Memory B cell (primary cell): Measurements from ENCODE around the gene RSPO4.

Source experiments
- ATAC-seq: fragments of 150-1000 bp; cut with Tn5 transposase; 2 replicates; pipeline ENCODE4 v1.10.0; 2021; ENCODE audit warnings: low read depth, mild to moderate bottlenecking, moderate library complexity
- DNase-seq, 2 donors: peaks; one replicate each; pipeline ENCODE4 v3.0.0; 2022; ENCODE audit warnings: low spot score in 2 of 2
- H3K27ac Mint-ChIP-seq: one replicate; pipeline ENCODE4 v1.8.0; 2022; ENCODE audit warnings: mild to moderate bottlenecking, moderate library complexity, mixed read lengths
- H3K27me3 Mint-ChIP-seq: one replicate; pipeline ENCODE4 v1.8.0; 2022; ENCODE audit warnings: mixed read lengths
- H3K36me3 Mint-ChIP-seq: one replicate; pipeline ENCODE4 v1.8.0; 2022; ENCODE audit warnings: mild to moderate bottlenecking, mixed read lengths
- H3K4me1 Mint-ChIP-seq: one replicate; pipeline ENCODE4 v1.8.0; 2022; ENCODE audit warnings: mixed read lengths
- H3K4me3 Mint-ChIP-seq: one replicate; pipeline ENCODE4 v1.8.0; 2022; ENCODE audit warnings: mild to moderate bottlenecking, moderate library complexity, mixed read lengths
- H3K9me3 Mint-ChIP-seq: one replicate; pipeline ENCODE4 v1.8.0; 2022; ENCODE audit warnings: mixed read lengths

Gene RSPO4

DNA sequence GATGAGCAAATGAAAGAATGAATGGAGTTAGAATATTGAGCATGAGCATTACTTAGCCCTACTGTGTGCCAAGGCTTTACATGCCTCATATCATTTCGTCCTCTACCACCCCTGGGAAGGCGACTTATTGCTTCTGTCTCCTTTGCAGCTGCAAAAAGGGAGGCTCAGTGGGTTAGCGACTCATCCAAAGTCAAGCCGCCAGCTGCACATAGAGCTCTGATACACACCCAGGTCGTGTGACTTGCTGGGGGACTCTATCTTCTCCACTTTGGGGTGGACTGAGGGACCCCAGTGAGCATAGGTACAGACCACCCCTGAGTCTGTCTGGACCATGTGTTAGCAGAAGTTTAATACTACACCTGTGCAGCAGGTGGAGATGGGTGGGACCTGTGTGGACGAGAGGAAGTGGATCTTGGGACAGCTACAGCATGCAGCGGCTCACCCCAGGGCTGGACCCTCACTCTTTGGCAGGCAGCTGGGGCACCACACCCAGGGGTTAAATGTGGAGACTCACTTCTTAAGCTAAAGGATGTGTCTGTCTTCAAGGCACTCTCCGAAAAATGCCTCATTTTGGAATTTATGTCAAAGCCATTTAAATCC is 49.8 kb downstream of the RSPO4 start:
- Mint-ChIP-seq H3K4me1 (peaks cover 3% of the 10 kb centered on the region), H3K27me3 (peaks cover 35% of the 10 kb centered on the region), H3K36me3 (no peaks in the 10 kb centered on the region), H3K27ac (no peak overlapping the region), H3K9me3 (peaks cover 7% of the 10 kb centered on the region), H3K4me3 (no peak overlapping the region)
- DNase-seq (no peak), ATAC-seq (no peak)

DNA sequence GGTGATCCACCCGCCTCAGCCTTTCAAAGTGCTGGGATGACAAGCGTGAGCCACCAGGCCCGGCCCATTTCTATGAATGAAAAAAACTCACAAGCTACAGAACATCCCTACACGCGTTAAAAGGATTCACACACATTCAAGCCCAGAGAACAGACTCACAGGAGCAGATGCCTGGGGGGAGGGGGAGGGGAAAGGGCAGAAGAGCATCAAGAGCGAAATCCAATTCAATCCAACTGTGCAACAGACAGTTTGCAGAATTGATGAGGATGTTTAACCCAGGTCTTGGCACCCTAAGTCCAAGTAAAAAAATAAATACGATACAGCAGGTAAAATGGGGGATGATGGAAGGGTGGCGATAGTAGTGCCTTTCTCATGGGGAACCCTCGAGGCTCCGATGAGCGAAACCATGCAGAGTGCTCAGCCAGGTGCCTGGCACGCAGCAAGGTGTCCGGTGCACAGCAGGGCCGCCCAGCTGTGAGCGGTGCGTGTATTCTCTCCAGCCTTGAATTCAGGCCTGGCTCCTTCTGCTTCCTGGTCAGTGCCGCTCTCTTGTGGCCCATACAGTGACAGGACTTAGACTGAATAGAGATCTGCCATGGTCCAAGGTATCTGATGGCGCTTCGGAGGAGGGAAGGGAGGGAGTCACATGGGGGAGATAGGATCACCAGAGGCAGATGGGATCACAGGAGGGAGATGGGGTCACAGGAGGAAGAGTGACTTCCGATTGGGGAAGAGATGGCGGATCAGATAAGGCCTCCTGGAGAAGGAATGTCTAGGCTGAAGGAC is 50.5 kb downstream of the RSPO4 start:
- ATAC-seq = no peak
- H3K27me3 Mint-ChIP-seq = peaks cover 35% of the 10 kb centered on the region
- DNase-seq = no peak
- H3K27ac Mint-ChIP-seq = no peak overlapping the region
- no peak overlapping the region for H3K4me3 Mint-ChIP-seq
- peaks cover 3% of the 10 kb centered on the region for H3K4me1 Mint-ChIP-seq
- H3K9me3 Mint-ChIP-seq = peaks cover 7% of the 10 kb centered on the region
- no peaks in the 10 kb centered on the region for H3K36me3 Mint-ChIP-seq

DNA sequence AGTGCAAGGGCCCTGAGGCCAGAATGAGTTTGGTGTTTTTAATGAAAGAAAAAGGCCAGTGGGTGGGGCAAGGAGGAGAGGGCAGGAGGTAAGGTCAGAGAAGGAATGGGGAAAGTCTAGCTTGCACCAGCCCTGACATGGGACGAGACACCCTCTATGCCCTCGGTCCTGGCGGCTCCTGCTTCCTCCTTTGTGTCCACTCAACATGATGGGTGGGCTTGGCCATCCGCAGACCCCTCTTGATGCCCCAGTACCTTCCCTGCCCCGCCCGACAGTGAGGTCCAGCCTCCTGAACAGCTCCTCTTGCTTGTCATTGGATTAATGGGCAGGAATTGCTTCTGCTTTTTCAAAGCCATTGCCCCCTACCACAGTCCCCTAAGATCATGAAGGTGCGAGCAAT is 52.4 kb downstream of the RSPO4 start:
- H3K4me3 Mint-ChIP-seq = no peak overlapping the region
- H3K27ac Mint-ChIP-seq = no peak overlapping the region
- DNase-seq = no peak
- H3K27me3 Mint-ChIP-seq = peaks cover 34% of the 10 kb centered on the region
- no peaks in the 10 kb centered on the region for H3K4me1 Mint-ChIP-seq
- H3K9me3 Mint-ChIP-seq = peaks cover 7% of the 10 kb centered on the region
- ATAC-seq = no peak
- no peaks in the 10 kb centered on the region for H3K36me3 Mint-ChIP-seq

DNA sequence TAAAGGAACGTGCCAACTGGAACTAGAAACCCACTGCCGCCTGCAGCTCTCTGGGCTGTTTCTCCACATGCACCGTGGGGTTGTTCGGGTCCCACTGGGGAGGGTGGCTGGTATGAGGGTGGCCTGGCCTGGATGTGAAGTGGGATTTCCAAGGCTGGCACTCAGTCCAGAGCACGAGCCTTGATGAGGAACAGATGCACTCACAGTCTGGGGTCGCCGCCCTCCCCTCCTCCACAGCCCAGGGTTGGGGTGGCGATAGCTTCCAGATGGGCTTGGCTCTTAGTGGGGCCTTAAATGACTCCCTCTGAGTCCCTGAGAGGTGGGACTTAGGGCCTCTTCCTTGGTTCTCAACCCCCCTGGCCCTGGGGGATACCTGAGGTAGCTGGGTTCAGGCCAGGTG is 55.3 kb downstream of the RSPO4 start:
- no peak for DNase-seq
- H3K27ac Mint-ChIP-seq = no peak overlapping the region
- no peak overlapping the region for H3K4me3 Mint-ChIP-seq
- H3K9me3 Mint-ChIP-seq = peaks cover 7% of the 10 kb centered on the region
- peaks cover 27% of the 10 kb centered on the region for H3K27me3 Mint-ChIP-seq
- no peak for ATAC-seq
- H3K4me1 Mint-ChIP-seq = no peaks in the 10 kb centered on the region
- H3K36me3 Mint-ChIP-seq = no peaks in the 10 kb centered on the region

DNA sequence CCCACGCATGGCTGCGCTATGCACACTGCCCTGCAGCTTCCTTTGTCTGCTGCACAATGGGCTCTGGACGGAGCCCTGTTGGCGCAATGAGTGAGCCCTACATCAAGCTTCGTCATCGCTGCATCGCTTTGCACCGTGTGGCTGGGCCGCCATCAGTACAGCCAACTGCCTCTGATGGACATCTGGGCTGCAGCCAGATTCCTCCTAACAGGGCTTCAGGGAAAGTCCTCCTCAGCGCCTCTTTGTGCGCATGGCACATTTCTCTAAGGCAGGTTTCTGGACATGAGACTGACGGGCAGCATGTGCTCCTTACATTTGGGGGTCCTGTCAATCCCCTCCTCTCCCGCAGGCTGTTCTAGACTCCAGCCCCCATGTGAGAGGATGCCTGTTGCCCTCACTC is 56.3 kb downstream of the RSPO4 start:
- Mint-ChIP-seq H3K36me3 (no peaks in the 10 kb centered on the region), H3K27me3 (peaks cover 24% of the 10 kb centered on the region), H3K9me3 (peaks cover 7% of the 10 kb centered on the region), H3K27ac (no peak overlapping the region), H3K4me1 (no peaks in the 10 kb centered on the region), H3K4me3 (no peak overlapping the region)
- ATAC-seq = no peak
- no peak for DNase-seq

DNA sequence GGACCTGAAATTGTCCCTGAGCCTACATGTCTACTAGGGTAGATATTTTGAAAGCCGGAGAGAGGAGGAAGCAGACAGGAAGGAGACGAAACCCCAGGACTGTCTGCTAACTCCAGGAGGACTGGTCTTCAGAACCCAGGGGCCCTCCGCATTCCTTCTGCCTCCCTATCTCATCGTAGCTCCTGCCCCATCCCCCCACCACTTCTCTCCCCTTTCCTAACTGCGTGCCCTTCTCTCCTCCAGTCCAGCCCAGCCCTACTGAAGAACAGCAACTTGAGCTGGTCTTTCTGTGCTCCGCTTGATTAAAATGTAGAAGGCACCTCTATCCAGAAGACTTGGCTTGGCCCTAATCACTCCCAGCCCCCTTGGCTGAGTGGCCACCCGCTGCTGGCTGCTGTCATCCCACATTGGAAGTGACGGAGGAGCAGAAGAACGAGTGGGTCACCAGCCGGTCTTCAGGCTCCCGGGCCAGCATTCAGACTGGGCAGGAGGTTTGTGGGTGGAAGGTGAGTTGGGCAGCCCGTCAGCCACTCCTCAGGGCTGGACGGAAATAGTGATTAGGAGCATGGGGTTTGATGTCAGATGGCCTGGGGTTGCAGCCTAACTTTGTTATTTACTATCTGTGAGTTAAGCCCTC is 57.2 kb downstream of the RSPO4 start:
- no peak for ATAC-seq

DNA sequence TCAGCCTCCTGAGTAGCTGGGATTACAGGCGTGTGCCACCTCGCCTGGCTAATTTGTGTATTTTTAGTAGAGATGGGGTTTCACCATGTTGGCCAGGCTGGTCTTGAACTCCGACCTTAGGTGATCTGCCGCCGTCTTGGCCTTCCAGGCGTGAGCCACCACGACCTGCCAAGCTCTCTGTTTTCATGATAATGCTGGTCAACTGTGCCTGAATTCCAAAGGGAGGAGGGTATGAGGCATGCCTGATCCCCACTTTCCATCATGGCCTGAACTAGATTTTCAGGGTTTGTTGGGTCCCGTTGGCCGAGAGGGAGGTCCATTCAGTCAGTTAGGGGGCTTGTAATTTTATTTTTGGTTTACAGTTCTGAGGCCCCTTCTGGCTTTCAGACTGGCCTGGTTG is 58.0 kb downstream of the RSPO4 start:
- H3K9me3 Mint-ChIP-seq = peaks cover 6% of the 10 kb centered on the region
- no peak overlapping the region for H3K27ac Mint-ChIP-seq
- no peaks in the 10 kb centered on the region for H3K4me1 Mint-ChIP-seq
- H3K36me3 Mint-ChIP-seq = no peaks in the 10 kb centered on the region
- no peak for ATAC-seq
- peaks cover 19% of the 10 kb centered on the region for H3K27me3 Mint-ChIP-seq
- no peak overlapping the region for H3K4me3 Mint-ChIP-seq
- DNase-seq = no peak

More for the DNA sequence above, 57.2 kb downstream of the RSPO4 start:
- Mint-ChIP-seq H3K9me3 (peaks cover 7% of the 10 kb centered on the region), H3K27ac (no peak overlapping the region), H3K4me1 (no peaks in the 10 kb centered on the region), H3K27me3 (peaks cover 22% of the 10 kb centered on the region), H3K36me3 (no peaks in the 10 kb centered on the region), H3K4me3 (no peak overlapping the region)
- no peak for DNase-seq

DNA sequence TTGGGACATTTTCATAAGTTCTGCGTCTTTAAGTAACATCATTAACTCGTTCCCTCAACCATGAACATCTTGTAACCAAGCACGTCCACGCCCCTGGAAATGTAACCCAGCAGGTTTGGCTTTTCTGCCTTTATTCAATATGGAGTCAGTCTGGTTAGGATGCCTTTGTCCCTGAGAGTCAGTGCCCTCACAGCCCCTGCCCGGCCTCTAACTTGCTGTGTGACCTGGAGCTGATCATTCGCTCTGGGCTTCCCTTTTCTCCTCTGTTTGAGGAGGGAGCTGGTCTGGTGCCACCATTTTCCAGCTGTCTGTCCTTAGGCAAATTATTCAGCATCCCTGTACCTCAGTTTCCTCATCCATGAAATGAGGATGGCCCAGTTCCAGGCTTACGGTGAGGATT is 59.5 kb downstream of the RSPO4 start:
- H3K27ac Mint-ChIP-seq = no peak overlapping the region
- H3K27me3 Mint-ChIP-seq = peaks cover 20% of the 10 kb centered on the region
- no peaks in the 10 kb centered on the region for H3K36me3 Mint-ChIP-seq
- H3K4me3 Mint-ChIP-seq = no peak overlapping the region
- ATAC-seq = no peak
- no peak for DNase-seq
- H3K4me1 Mint-ChIP-seq = no peaks in the 10 kb centered on the region
- no peaks in the 10 kb centered on the region for H3K9me3 Mint-ChIP-seq

DNA sequence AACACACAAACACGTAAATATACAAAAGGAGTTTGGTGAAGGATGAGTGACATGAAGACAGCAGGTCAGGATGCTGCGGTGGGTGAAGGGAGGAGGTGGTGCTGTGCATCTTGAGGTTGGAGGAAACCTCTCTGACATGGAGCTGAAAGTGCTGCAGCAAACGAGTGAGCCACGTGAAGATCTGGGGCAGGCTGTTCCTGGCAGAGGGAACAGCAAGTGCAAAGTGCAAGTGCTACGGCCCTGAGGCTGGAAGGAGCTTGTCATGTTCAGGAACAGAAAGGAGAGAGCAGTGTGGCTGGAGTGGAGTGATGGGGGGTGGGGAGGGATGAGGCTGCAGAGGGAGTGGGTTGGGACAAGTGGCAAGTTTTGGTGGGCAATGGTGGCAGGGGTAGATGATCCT is 61.2 kb downstream of the RSPO4 start:
- DNase-seq (no peak), ATAC-seq (no peak)
- Mint-ChIP-seq H3K27ac (no peak overlapping the region), H3K36me3 (no peaks in the 10 kb centered on the region), H3K9me3 (no peaks in the 10 kb centered on the region), H3K4me1 (no peaks in the 10 kb centered on the region), H3K4me3 (no peak overlapping the region), H3K27me3 (peaks cover 11% of the 10 kb centered on the region)

DNA sequence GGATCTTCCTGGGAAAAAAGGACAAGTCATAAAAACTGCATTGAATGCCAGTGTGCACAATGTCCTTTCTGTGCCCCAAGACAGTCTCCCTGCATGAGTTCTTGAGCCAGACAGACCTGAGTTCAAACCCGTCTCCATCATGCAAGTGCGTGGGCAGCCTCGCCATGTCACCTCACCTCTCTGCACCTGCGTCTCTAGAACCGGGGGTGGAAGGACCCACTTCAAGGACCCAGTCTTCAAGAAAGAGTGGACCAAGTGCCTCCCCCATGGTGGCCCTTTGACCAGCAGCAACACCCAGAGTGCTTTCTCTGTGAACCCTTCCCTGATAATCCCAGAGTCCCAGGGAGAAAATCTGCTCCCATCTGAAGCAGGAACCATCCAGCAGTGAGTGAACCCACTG is 62.5 kb downstream of the RSPO4 start:
- no peaks in the 10 kb centered on the region for H3K4me1 Mint-ChIP-seq
- H3K36me3 Mint-ChIP-seq = no peaks in the 10 kb centered on the region
- H3K9me3 Mint-ChIP-seq = no peaks in the 10 kb centered on the region
- H3K27ac Mint-ChIP-seq = no peak overlapping the region
- no peak overlapping the region for H3K4me3 Mint-ChIP-seq
- DNase-seq (no peak), ATAC-seq (no peak)
- H3K27me3 Mint-ChIP-seq = peaks cover 9% of the 10 kb centered on the region

DNA sequence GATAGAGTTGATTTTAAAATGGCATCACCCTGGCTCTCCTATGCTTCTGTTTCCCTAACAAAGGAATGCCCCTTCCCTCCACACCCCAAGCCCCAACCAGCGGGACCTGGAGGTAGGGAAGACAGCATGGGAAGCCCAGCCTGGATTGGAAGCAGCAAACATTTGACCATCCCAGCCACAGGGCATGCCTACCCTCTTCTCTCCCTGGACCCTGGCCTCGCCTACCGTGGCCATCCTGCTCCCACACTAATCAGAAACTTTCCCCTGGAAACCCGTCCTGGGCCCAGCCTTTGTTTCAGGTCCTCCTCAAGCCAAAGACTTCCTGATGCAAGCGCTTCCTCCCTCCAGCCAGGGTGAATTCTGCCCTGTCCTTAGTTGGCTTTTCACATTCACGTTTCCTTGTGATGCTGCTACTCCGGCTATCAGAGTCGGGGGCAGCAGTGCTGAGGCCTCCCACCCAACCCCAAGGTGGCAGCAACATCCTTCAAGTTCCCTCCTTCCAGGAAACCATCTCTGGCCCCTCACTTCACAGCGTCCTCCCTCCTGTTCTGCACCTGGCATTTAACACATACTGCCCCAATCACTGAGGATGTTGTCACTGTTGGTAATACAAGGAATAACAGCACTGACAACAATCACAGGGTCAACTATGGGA is 67.8 kb downstream of the RSPO4 start:
- Mint-ChIP-seq H3K27ac (no peak overlapping the region), H3K9me3 (peaks cover 11% of the 10 kb centered on the region), H3K4me3 (no peak overlapping the region), H3K4me1 (no peaks in the 10 kb centered on the region), H3K27me3 (peaks cover 9% of the 10 kb centered on the region), H3K36me3 (peaks cover 2% of the 10 kb centered on the region)
- DNase-seq (no peak), ATAC-seq (no peak)

DNA sequence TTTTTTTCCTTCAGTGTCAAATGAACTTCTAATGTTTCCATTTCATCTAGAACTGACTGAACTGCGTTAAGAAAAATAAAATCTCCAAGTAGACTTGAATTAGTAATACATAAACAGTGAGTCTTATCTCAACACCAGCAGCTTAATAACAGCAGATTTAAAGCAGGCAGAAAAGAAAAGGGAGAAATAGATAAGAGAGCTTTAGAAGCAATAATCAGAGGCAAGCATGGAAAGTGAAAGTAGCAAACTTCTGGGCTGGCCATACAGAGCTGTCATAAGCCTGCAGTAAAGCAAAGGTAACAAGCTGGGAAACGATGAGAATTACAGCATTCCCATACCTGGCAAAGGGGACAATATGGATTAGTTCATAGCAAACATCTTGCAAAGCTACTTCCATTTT is 69.1 kb downstream of the RSPO4 start:
- H3K36me3 Mint-ChIP-seq = peaks cover 2% of the 10 kb centered on the region
- ATAC-seq (no peak), DNase-seq (no peak)
- no peaks in the 10 kb centered on the region for H3K4me1 Mint-ChIP-seq
- H3K27me3 Mint-ChIP-seq = peaks cover 6% of the 10 kb centered on the region
- peaks cover 11% of the 10 kb centered on the region for H3K9me3 Mint-ChIP-seq
- H3K27ac Mint-ChIP-seq = no peak overlapping the region
- no peak overlapping the region for H3K4me3 Mint-ChIP-seq

DNA sequence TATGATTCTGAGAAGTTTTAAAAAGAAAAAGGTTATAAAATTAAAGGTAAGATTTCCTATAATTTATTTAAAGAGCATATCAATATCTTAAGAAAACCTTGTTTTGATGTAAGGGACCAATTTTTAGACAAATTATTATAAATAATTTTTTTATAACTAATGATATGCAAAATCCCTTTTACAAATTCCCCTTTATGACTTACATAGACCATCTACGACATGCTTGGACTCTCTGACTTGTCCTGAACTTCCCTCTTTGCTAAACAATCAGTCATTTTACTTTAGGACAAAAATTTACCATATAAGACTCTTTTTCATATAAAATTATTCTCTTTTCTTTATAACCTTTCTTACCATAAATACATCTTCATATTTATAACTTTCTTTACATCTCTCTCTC is 70.7 kb downstream of the RSPO4 start:
- ATAC-seq = no peak
- Mint-ChIP-seq H3K9me3 (peaks cover 11% of the 10 kb centered on the region), H3K4me1 (no peaks in the 10 kb centered on the region), H3K36me3 (peaks cover 2% of the 10 kb centered on the region), H3K27me3 (peaks cover 11% of the 10 kb centered on the region), H3K4me3 (no peak overlapping the region), H3K27ac (no peak overlapping the region)
- no peak for DNase-seq

DNA sequence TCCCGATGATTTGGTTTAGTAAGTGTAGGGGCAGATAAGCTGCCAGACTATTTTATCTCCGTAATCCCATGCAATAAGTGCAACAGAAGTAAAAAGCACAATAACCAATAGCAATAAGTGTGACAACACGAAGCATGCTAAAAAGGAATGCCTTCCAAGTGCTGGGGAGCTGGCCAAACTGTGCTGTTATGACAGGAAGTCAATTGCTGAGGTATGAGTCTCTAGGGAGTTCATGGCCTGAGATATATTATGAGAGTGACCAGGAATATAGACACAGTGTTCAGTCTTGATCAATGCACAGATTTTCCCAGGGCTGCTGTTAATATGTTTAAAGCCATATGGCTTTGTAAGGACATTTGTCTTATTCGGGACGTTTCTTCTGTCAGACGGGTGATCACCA is 75.4 kb downstream of the RSPO4 start:
- peaks cover 13% of the 10 kb centered on the region for H3K27me3 Mint-ChIP-seq
- H3K4me3 Mint-ChIP-seq = no peak overlapping the region
- H3K9me3 Mint-ChIP-seq = peaks cover 7% of the 10 kb centered on the region
- H3K27ac Mint-ChIP-seq = no peak overlapping the region
- no peaks in the 10 kb centered on the region for H3K36me3 Mint-ChIP-seq
- H3K4me1 Mint-ChIP-seq = no peaks in the 10 kb centered on the region
- ATAC-seq (no peak), DNase-seq (no peak)
